CD4-positive, alpha-beta memory T cell (primary cell): ENCODE results near the gene PRR22. TPM values are rescaled to one million over a fixed set of nuclear protein-coding genes. Genes with fewer than 3 reads are reported as not detected.

Experiments
- CTCF ChIA-PET: fragments of 350-600 bp; sonication (Branson Sonifier 250); formaldehyde crosslinking; loops from one replicate; lab custom pipeline; 2021; ENCODE audit warnings: inconsistent platforms; ENCODE audit not compliant: partially characterized antibody; lab: Charles Lee
- POLR2A ChIA-PET: fragments of 350-600 bp; sonication (Branson Sonifier 250); formaldehyde crosslinking; loops from one replicate; lab custom pipeline; 2021; ENCODE audit not compliant: partially characterized antibody; lab: Charles Lee
- DNase-seq, 5 donors: peaks; one replicate each; pipeline versions ENCODE4 v3.0.0 to v3.0.0-alpha.2; 2020 to 2022; ENCODE audit warnings: mixed read lengths in 1 of 5
- H3K27ac ChIP-seq: one replicate; pipeline ENCODE4 v1.7.0; 2013; ENCODE audit warnings: low read depth, low read length
- H3K27me3 ChIP-seq: 2 replicates; pipeline ENCODE4 v1.7.0; 2013; ENCODE audit warnings: mild to moderate bottlenecking, low read length, moderate library complexity; ENCODE audit not compliant: insufficient read depth
- H3K36me3 ChIP-seq: 2 replicates; pipeline ENCODE4 v1.7.0; 2013; ENCODE audit warnings: mild to moderate bottlenecking, low read length, moderate library complexity; ENCODE audit not compliant: insufficient read depth
- H3K4me1 ChIP-seq: 2 replicates; pipeline ENCODE4 v1.7.0; 2013; ENCODE audit warnings: mild to moderate bottlenecking, low read length, moderate library complexity; ENCODE audit not compliant: insufficient read depth
- H3K4me3 ChIP-seq, 2 donors: one replicate each; pipeline ENCODE4 v1.7.0; 2013; ENCODE audit warnings: low read length in 2 of 2, mild to moderate bottlenecking in 1 of 2
- H3K9me3 ChIP-seq, 2 donors: one replicate each; pipeline ENCODE4 v1.7.0; 2013; ENCODE audit warnings: low read length in 2 of 2, control low read depth in 1 of 2; ENCODE audit not compliant: control insufficient read depth in 1 of 2
- H3K27ac Mint-ChIP-seq, 7 donors: one replicate each; pipeline ENCODE4 v1.8.0; 2020 to 2021; ENCODE audit warnings: mixed read lengths in 7 of 7, mild to moderate bottlenecking in 6 of 7, inconsistent platforms in 3 of 7, moderate library complexity in 3 of 7
- H3K27me3 Mint-ChIP-seq, 2 donors: one replicate each; pipeline ENCODE4 v1.8.0; 2020 to 2021; ENCODE audit warnings: mixed read lengths in 2 of 2
- H3K36me3 Mint-ChIP-seq, 2 donors: one replicate each; pipeline ENCODE4 v1.8.0; 2020 to 2021; ENCODE audit warnings: mixed read lengths in 2 of 2, inconsistent platforms in 1 of 2, mild to moderate bottlenecking in 1 of 2
- H3K4me1 Mint-ChIP-seq, 4 donors: one replicate each; pipeline ENCODE4 v1.8.0; 2020 to 2021; ENCODE audit warnings: mixed read lengths in 4 of 4, mild to moderate bottlenecking in 1 of 4
- H3K4me3 Mint-ChIP-seq, 8 donors: one replicate each; pipeline ENCODE4 v1.8.0; 2020 to 2021; ENCODE audit warnings: mixed read lengths in 8 of 8, mild to moderate bottlenecking in 7 of 8, moderate library complexity in 6 of 8, inconsistent platforms in 3 of 8
- H3K9me3 Mint-ChIP-seq, 8 donors: one replicate each; pipeline ENCODE4 v1.8.0; 2020 to 2021; ENCODE audit warnings: mixed read lengths in 8 of 8, mild to moderate bottlenecking in 5 of 8, inconsistent platforms in 3 of 8, moderate library complexity in 1 of 8
- intact Hi-C: fragments of 100-400 bp; cut with micrococcal nuclease; formaldehyde crosslinking; loops from one replicate; pipeline ENCODE4 v1.15.1; 2023
- polyA plus RNA-seq, 2 donors: library from polyadenylated mRNA; unstranded; fragments of 300-500 nt; fragmentation: Illumina TruSeq; gene quantifications; one replicate each; pipeline ENCODE4 v1.2.3, GENCODE V29; 2021
- total RNA-seq, 2 experiments: library from RNA; stranded (reverse); gene quantifications; one replicate each; pipeline ENCODE4 v1.2.3, GENCODE V29; 2021

PRR22 gene
- total and polyA plus RNA-seq, 4 experiments from 2014 or later: 5.9 to 6.6 TPM; not detected in 2

- intact Hi-C loops: no loop called here
Observed at GRCh38 chr19:5822181-5822844, 37.8 kb upstream of the PRR22 start.

GRCh38 chr19:5821521-5822180 is 37.1 kb upstream of the PRR22 start:
- Histone ChIP-seq H3K4me3 (no peak overlapping the region), H3K4me1 (peaks cover under 1% of the 10 kb centered on the region), H3K27me3 (no peaks in the 10 kb centered on the region), H3K9me3 (no peaks in the 10 kb centered on the region), H3K27ac (no peak overlapping the region), H3K36me3 (no peaks in the 10 kb centered on the region)
- intact Hi-C loops: no loop called here
- ChIA-PET CTCF (interaction anchor here (0.6 to 1.0 kb wide), 2 partner anchors 12 to 17 kb away, joined by 3 read pairs; no protein-coding TSS in a partner anchor), POLR2A (no interaction called here)
- Mint-ChIP-seq H3K36me3 (no peaks in the 10 kb centered on the region), H3K27me3 (peaks cover 0 to 2% of the 10 kb centered on the region in 2 donors), H3K27ac (peak overlapping the region in 2 of 7 donors; percentile 35 to 49), H3K4me3 (no peak overlapping the region), H3K4me1 (peaks cover 0 to 4% (median 1%) of the 10 kb centered on the region in 4 donors), H3K9me3 (peaks cover 0 to 5% (median 0%) of the 10 kb centered on the region in 8 donors)
- DNase-seq: no peak

More at GRCh38 chr19:5822181-5822844, 37.8 kb upstream of the PRR22 start:
- H3K27ac Mint-ChIP-seq: no peak overlapping the region
- H3K36me3 Mint-ChIP-seq: no peaks in the 10 kb centered on the region
- H3K9me3 Mint-ChIP-seq: peaks cover 0 to 5% (median 0%) of the 10 kb centered on the region in 8 donors
- DNase-seq: no peak
- POLR2A ChIA-PET: no interaction called here
- CTCF ChIA-PET: interaction anchor here (0.6 to 1.4 kb wide), 3 partner anchors 12 to 18 kb away, joined by 3 to 4 read pairs (median 3); no protein-coding TSS in a partner anchor
- Histone ChIP-seq H3K27ac (no peak overlapping the region), H3K9me3 (no peaks in the 10 kb centered on the region), H3K4me3 (no peak overlapping the region), H3K4me1 (peaks cover 7% of the 10 kb centered on the region), H3K36me3 (no peaks in the 10 kb centered on the region), H3K27me3 (no peaks in the 10 kb centered on the region)
- peaks cover 0 to 2% of the 10 kb centered on the region in 2 donors for H3K27me3 Mint-ChIP-seq
- H3K4me1 Mint-ChIP-seq: peaks cover 4 to 8% (median 6%) of the 10 kb centered on the region in 4 donors
- H3K4me3 Mint-ChIP-seq: no peak overlapping the region

- H3K4me1 Mint-ChIP-seq: peaks cover 0 to 4% (median under 1%) of the 10 kb centered on the region in 4 donors
- ChIA-PET CTCF (no interaction called here), POLR2A (interaction anchor here (1.0 kb wide), 1 partner anchor 284 kb away, joined by 3 read pairs; no protein-coding TSS in a partner anchor)
- no peaks in the 10 kb centered on the region for H3K36me3 Mint-ChIP-seq
- peak overlapping the region in 1 of 7 donors; percentile 49 for H3K27ac Mint-ChIP-seq
- peaks cover 0 to 2% of the 10 kb centered on the region in 2 donors for H3K27me3 Mint-ChIP-seq
- Histone ChIP-seq H3K36me3 (no peaks in the 10 kb centered on the region), H3K4me3 (no peak overlapping the region), H3K27ac (no peak overlapping the region), H3K4me1 (no peaks in the 10 kb centered on the region), H3K27me3 (no peaks in the 10 kb centered on the region), H3K9me3 (no peaks in the 10 kb centered on the region)
- peaks cover 0 to 5% (median 0%) of the 10 kb centered on the region in 8 donors for H3K9me3 Mint-ChIP-seq
- H3K4me3 Mint-ChIP-seq: no peak overlapping the region
- intact Hi-C loops: no loop called here
- DNase-seq: no peak
Observed at GRCh38 chr19:5820785-5821184, 36.2 kb upstream of the PRR22 start.

GRCh38 chr19:5818594-5818993 is 34.0 kb upstream of the PRR22 start:
- Mint-ChIP-seq H3K9me3 (peaks cover 0 to 5% (median 0%) of the 10 kb centered on the region in 8 donors), H3K4me3 (no peak overlapping the region), H3K4me1 (peaks cover 0 to 4% (median under 1%) of the 10 kb centered on the region in 4 donors), H3K27ac (no peak overlapping the region), H3K27me3 (peaks cover 0 to 2% of the 10 kb centered on the region in 2 donors), H3K36me3 (no peaks in the 10 kb centered on the region)
- H3K27me3 ChIP-seq: no peaks in the 10 kb centered on the region
- ChIA-PET POLR2A (no interaction called here), CTCF (no interaction called here)
- DNase-seq: no peak
- H3K4me1 ChIP-seq: no peaks in the 10 kb centered on the region
- no peaks in the 10 kb centered on the region for H3K36me3 ChIP-seq
- H3K9me3 ChIP-seq: no peaks in the 10 kb centered on the region
- no peak overlapping the region for H3K4me3 ChIP-seq
- intact Hi-C loops: no loop called here
- H3K27ac ChIP-seq: no peak overlapping the region

- H3K9me3 Mint-ChIP-seq: peaks cover 0 to 3% (median 0%) of the 10 kb centered on the region in 8 donors
- H3K4me1 Mint-ChIP-seq: peaks cover 0 to 4% (median under 1%) of the 10 kb centered on the region in 4 donors
- peaks cover 0 to 2% of the 10 kb centered on the region in 2 donors for H3K27me3 Mint-ChIP-seq
- no peaks in the 10 kb centered on the region for H3K36me3 Mint-ChIP-seq
- Histone ChIP-seq H3K9me3 (no peaks in the 10 kb centered on the region), H3K27ac (no peak overlapping the region), H3K36me3 (no peaks in the 10 kb centered on the region), H3K4me3 (no peak overlapping the region), H3K4me1 (no peaks in the 10 kb centered on the region), H3K27me3 (no peaks in the 10 kb centered on the region)
- intact Hi-C loops: no loop called here
- no peak overlapping the region for H3K4me3 Mint-ChIP-seq
- peak overlapping the region in 1 of 7 donors; percentile 50 for H3K27ac Mint-ChIP-seq
- POLR2A ChIA-PET: no interaction called here
- CTCF ChIA-PET: no interaction called here
- DNase-seq: no peak
Observed at GRCh38 chr19:5817218-5817617, 32.7 kb upstream of the PRR22 start.

- Histone ChIP-seq H3K4me1 (no peaks in the 10 kb centered on the region), H3K27me3 (no peaks in the 10 kb centered on the region), H3K27ac (no peak overlapping the region), H3K9me3 (no peaks in the 10 kb centered on the region), H3K36me3 (no peaks in the 10 kb centered on the region), H3K4me3 (no peak overlapping the region)
- ChIA-PET CTCF (no interaction called here), POLR2A (no interaction called here)
- Mint-ChIP-seq H3K27me3 (no peaks in the 10 kb centered on the region), H3K27ac (peak overlapping the region in 1 of 7 donors; percentile 47), H3K4me1 (peaks cover 0 to 4% (median 0%) of the 10 kb centered on the region in 4 donors), H3K36me3 (no peaks in the 10 kb centered on the region), H3K4me3 (no peak overlapping the region), H3K9me3 (no peaks in the 10 kb centered on the region)
- intact Hi-C loops: no loop called here
- DNase-seq: no peak
Observed at GRCh38 chr19:5814852-5815246, 30.3 kb upstream of the PRR22 start.

- DNase-seq: no peak
- Histone ChIP-seq H3K4me1 (no peaks in the 10 kb centered on the region), H3K27ac (no peak overlapping the region), H3K4me3 (no peak overlapping the region), H3K36me3 (no peaks in the 10 kb centered on the region), H3K9me3 (no peaks in the 10 kb centered on the region), H3K27me3 (no peaks in the 10 kb centered on the region)
- CTCF ChIA-PET: interaction anchor here (2.5 kb wide), 1 partner anchor 10 kb away, joined by 7 read pairs; no protein-coding TSS in a partner anchor
- H3K27me3 Mint-ChIP-seq: no peaks in the 10 kb centered on the region
- peak overlapping the region in 1 of 7 donors; percentile 36 for H3K27ac Mint-ChIP-seq
- no peaks in the 10 kb centered on the region for H3K9me3 Mint-ChIP-seq
- no peaks in the 10 kb centered on the region for H3K36me3 Mint-ChIP-seq
- intact Hi-C loops: no loop called here
- POLR2A ChIA-PET: no interaction called here
- H3K4me3 Mint-ChIP-seq: no peak overlapping the region
- H3K4me1 Mint-ChIP-seq: peaks cover 0 to 4% (median 0%) of the 10 kb centered on the region in 4 donors
Observed at GRCh38 chr19:5814123-5814851, 29.7 kb upstream of the PRR22 start.
